ENCODE measurements around the gene THRA. TPM values are rescaled to one million over a fixed set of nuclear protein-coding genes. Genes with fewer than 3 reads are reported as not detected.
"Not testable (repeated sequence)": the region's sequence is repeated elsewhere in the genome, so short reads cannot be mapped to it uniquely, and the experiment has no call there.

The THRA gene
- total RNA-seq, 1 experiment from 2014 or later = 29.3 TPM

DNA sequence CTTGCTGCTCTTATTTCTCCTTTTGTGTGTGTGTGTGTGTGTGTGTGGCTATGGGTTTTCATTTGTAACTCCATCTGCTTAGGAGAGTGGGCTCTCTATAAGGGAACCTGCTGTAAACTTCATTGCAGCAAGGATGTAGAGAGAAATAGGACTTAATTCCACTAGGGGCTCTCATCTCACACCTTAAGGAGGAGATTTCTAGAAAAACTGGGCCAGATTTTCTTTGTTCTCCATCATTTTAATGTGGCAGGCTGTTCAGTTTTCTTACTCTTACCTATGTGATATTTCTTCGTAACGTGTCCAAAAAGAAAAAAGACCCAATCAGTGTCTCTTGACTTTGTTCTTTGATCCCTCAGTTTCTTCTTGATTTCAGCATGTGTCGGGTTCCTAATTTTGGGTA is 73.1 kb downstream of the THRA start:
- H3K36me3 Mint-ChIP-seq (ENCODE audit: insufficient read depth, unreplicated experiment) = peaks cover 89% of the 10 kb centered on the region
- no peaks in the 10 kb centered on the region for H3K27me3 ChIP-seq (replicated peaks; ENCODE audit: control insufficient read depth, insufficient read depth, low read length)
- POLR2A ChIA-PET = no interaction called here
- H3K36me3 ChIP-seq (ENCODE audit: control insufficient read depth, insufficient read depth, low read length) = peaks cover 5% of the 10 kb centered on the region; the same call in 1 of the 2 replicates
- CTCF ChIA-PET = no interaction called here
- no peaks in the 10 kb centered on the region for H3K9me3 Mint-ChIP-seq (ENCODE audit: unreplicated experiment)
- TF ChIP-seq, protein P1, sequence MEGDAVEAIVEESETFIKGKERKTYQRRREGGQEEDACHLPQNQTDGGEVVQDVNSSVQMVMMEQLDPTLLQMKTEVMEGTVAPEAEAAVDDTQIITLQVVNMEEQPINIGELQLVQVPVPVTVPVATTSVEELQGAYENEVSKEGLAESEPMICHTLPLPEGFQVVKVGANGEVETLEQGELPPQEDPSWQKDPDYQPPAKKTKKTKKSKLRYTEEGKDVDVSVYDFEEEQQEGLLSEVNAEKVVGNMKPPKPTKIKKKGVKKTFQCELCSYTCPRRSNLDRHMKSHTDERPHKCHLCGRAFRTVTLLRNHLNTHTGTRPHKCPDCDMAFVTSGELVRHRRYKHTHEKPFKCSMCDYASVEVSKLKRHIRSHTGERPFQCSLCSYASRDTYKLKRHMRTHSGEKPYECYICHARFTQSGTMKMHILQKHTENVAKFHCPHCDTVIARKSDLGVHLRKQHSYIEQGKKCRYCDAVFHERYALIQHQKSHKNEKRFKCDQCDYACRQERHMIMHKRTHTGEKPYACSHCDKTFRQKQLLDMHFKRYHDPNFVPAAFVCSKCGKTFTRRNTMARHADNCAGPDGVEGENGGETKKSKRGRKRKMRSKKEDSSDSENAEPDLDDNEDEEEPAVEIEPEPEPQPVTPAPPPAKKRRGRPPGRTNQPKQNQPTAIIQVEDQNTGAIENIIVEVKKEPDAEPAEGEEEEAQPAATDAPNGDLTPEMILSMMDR (IDR thresholded peaks at IDR 0.05; ENCODE audit: insufficient read depth in 1 of 2, low read depth in 1 of 2, low read length in 1 of 2, severe bottlenecking in 1 of 2, unreplicated experiment in 1 of 2) = no peak
- no peaks in the 10 kb centered on the region for H3K27me3 Mint-ChIP-seq (ENCODE audit: insufficient read depth, unreplicated experiment)
- peaks cover 29% of the 10 kb centered on the region for H3K4me1 Mint-ChIP-seq (ENCODE audit: low read depth, unreplicated experiment)
- no peak overlapping the region for H3K27ac Mint-ChIP-seq (ENCODE audit: unreplicated experiment)
- no peak overlapping the region for H3K4me3 ChIP-seq (ENCODE audit: low read depth, low read length)
- H3K4me1 ChIP-seq = peaks cover 17% of the 10 kb centered on the region
- no peaks in the 10 kb centered on the region for H3K9me3 ChIP-seq
- intact Hi-C loops (cut with micrococcal nuclease; ENCODE audit: unreplicated experiment) = no loop called here
- no peak overlapping the region for H3K4me3 Mint-ChIP-seq (ENCODE audit: unreplicated experiment)
- BruUV-seq (replicated peaks) = no TSS peak
- no peak for DNase-seq

- H3K36me3 ChIP-seq (ENCODE audit: control insufficient read depth, insufficient read depth, low read length) = peaks cover 2% of the 10 kb centered on the region; the same call in 1 of the 2 replicates
- H3K36me3 Mint-ChIP-seq (ENCODE audit: insufficient read depth, unreplicated experiment) = peaks cover 74% of the 10 kb centered on the region
- TF ChIP-seq, protein P1 (IDR thresholded peaks at IDR 0.05; ENCODE audit: insufficient read depth in 1 of 2, low read depth in 1 of 2, low read length in 1 of 2, severe bottlenecking in 1 of 2, unreplicated experiment in 1 of 2) = no peak
- H3K4me1 ChIP-seq = peaks cover 8% of the 10 kb centered on the region; the same call in 1 of the 2 replicates
- no peak for DNase-seq
- H3K27me3 Mint-ChIP-seq (ENCODE audit: insufficient read depth, unreplicated experiment) = no peaks in the 10 kb centered on the region
- intact Hi-C loops (cut with micrococcal nuclease; ENCODE audit: unreplicated experiment) = loop anchor here (1.0 kb wide), 1 partner anchor 26 kb away; no protein-coding TSS in a partner anchor
- H3K9me3 Mint-ChIP-seq (ENCODE audit: unreplicated experiment) = no peaks in the 10 kb centered on the region
- no peaks in the 10 kb centered on the region for H3K9me3 ChIP-seq
- POLR2A ChIA-PET = interaction anchor here (0.6 to 2.9 kb wide), 11 partner anchors 15 to 177 kb away, joined by 3 to 39 read pairs (median 5); partner anchors contain the start of genes MSL1, NR1D1, PSMD3 and WIPF2
- H3K27ac Mint-ChIP-seq (ENCODE audit: unreplicated experiment) = peak overlapping the region; percentile 97
- no peaks in the 10 kb centered on the region for H3K27me3 ChIP-seq (replicated peaks; ENCODE audit: control insufficient read depth, insufficient read depth, low read length)
- CTCF ChIA-PET = interaction anchor here (0.7 to 2.2 kb wide), 7 partner anchors 25 to 178 kb away, joined by 3 to 12 read pairs (median 6); partner anchors contain the start of gene NR1D1
- H3K4me1 Mint-ChIP-seq (ENCODE audit: low read depth, unreplicated experiment) = peaks cover 9% of the 10 kb centered on the region
- peak overlapping the region; percentile 95 for H3K4me3 Mint-ChIP-seq (ENCODE audit: unreplicated experiment)
- peak overlapping the region; percentile 53 for H3K4me3 ChIP-seq (ENCODE audit: low read depth, low read length)
- TSS peak; percentile 68 for BruUV-seq (replicated peaks)
These were observed 76.8 kb downstream of the THRA start for GRCh38 chr17:40139566-40140058.

DNA sequence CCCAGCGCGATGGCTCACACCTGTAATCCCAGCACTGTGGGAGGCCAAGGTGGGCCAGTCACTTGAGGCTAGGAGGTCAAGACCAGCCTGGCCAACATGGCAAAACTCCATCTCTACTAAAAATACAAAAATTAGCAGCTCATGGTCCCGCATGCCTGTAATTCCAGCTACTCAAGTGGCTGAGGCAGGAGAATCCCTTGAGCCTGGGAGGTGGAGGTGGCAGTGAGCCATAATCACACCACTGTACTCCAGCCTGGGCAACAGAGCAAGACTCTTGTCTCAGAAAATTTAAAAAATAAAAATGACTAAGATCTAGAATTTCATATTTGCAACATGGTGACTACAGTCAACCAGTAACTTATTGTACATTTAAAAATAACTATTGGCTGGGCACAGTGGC is 80.4 kb downstream of the THRA start:
- H3K4me1 ChIP-seq; H3K27me3 ChIP-seq (replicated peaks; ENCODE audit: control insufficient read depth, insufficient read depth, low read length); CTCF ChIA-PET; DNase-seq; H3K4me3 Mint-ChIP-seq (ENCODE audit: unreplicated experiment); H3K4me3 ChIP-seq (ENCODE audit: low read depth, low read length); POLR2A ChIA-PET; intact Hi-C loops (cut with micrococcal nuclease; ENCODE audit: unreplicated experiment); H3K27me3 Mint-ChIP-seq (ENCODE audit: insufficient read depth, unreplicated experiment); BruUV-seq (replicated peaks); H3K9me3 ChIP-seq; H3K27ac Mint-ChIP-seq (ENCODE audit: unreplicated experiment); H3K4me1 Mint-ChIP-seq (ENCODE audit: low read depth, unreplicated experiment); H3K36me3 ChIP-seq (ENCODE audit: control insufficient read depth, insufficient read depth, low read length); H3K9me3 Mint-ChIP-seq (ENCODE audit: unreplicated experiment): not testable (repeated sequence)
- H3K36me3 Mint-ChIP-seq (ENCODE audit: insufficient read depth, unreplicated experiment) = peaks cover 70% of the 10 kb centered on the region

Small RNAs within 50 kb of the gene (microRNA-seq; reads per million reads assigned to microRNA genes)
- 1.5 reads per million for gene MIR6884

Other genes starting within 250 kb of the THRA start
- 2.4 and 2.8 TPM in 2 replicates for gene IKZF3, start 198.7 kb upstream of the THRA start, total RNA-seq (2022)
- gene ZPBP2, start 194.8 kb upstream of the THRA start, total RNA-seq (2022) = not detected in 2 replicates
- gene GSDMB, start 144.3 kb upstream of the THRA start, total RNA-seq (2022) = 8.0 TPM in 2 replicates
- gene ORMDL3, start 135.4 kb upstream of the THRA start, total RNA-seq (2022) = 70.6 and 75.2 TPM in 2 replicates
- not detected in 2 replicates for gene LRRC3C, start 135.2 kb upstream of the THRA start, total RNA-seq (2022)
- not detected in 2 replicates for gene GSDMA, start 100.0 kb upstream of the THRA start, total RNA-seq (2022)
- gene PSMD3, start 82.2 kb upstream of the THRA start, total RNA-seq (2022) = 179 and 195 TPM in 2 replicates
- gene CSF3, start 47.5 kb upstream of the THRA start, total RNA-seq (2022) = not detected in 2 replicates
- 119 and 122 TPM in 2 replicates for gene MED24, start 8.6 kb upstream of the THRA start, total RNA-seq (2022)
- gene NR1D1, start 37.6 kb downstream of the THRA start, total RNA-seq (2022) = 8.9 and 11.3 TPM in 2 replicates
- gene MSL1, start 59.0 kb downstream of the THRA start, total RNA-seq (2022) = 82.6 and 86.9 TPM in 2 replicates
- gene CASC3, start 77.6 kb downstream of the THRA start, total RNA-seq (2022) = 102 and 110 TPM in 2 replicates
- gene RAPGEFL1, start 114.5 kb downstream of the THRA start, total RNA-seq (2022) = 13.2 and 15.0 TPM in 2 replicates
- gene WIPF2, start 156.3 kb downstream of the THRA start, total RNA-seq (2022) = 33.4 and 38.3 TPM in 2 replicates
- 86.1 and 96.4 TPM in 2 replicates for gene CDC6, start 224.9 kb downstream of the THRA start, total RNA-seq (2022)
- gene RARA, start 246.2 kb downstream of the THRA start, total RNA-seq (2022) = 26.6 and 27.6 TPM in 2 replicates

All from Caco-2 (cell line).